ENCODE data around the gene WDR6.

GRCh38 chr3:49018707-49019006, 11.5 kb downstream of the WDR6 start:
- TF ChIP-seq CTCF (conservative IDR thresholded peaks at IDR 0.05; ENCODE audit: low read depth, low read length) (no peak), EZH2 (IDR thresholded peaks at IDR 0.05; ENCODE audit: borderline replicate concordance, low read depth, low read length, poor library complexity, severe bottlenecking) (no peak)

Data from A673 (cell line).